Stimulated activated CD4-positive, alpha-beta T cell treated with anti-CD3 and anti-CD28 coated beads, Interleukin-1b, Interleukin-23, amount 100 ng/mL, for 48 hours (primary cell): ENCODE measurements around the gene KCND3.

ENCODE experiments used
- DNase-seq: peaks from one replicate; pipeline ENCODE4 v3.0.0-alpha.2; 2020

KCND3 gene

GRCh38 chr1:111837393-111837792, 152.1 kb downstream of the KCND3 start:
- no peak for DNase-seq

GRCh38 chr1:111836111-111836510, 153.4 kb downstream of the KCND3 start:
- no peak for DNase-seq

- DNase-seq: no peak
These were observed 154.0 kb downstream of the KCND3 start for GRCh38 chr1:111835514-111835913.

- no peak for DNase-seq
These were observed 154.5 kb downstream of the KCND3 start for GRCh38 chr1:111834956-111835355.

GRCh38 chr1:111833334-111833733, 156.1 kb downstream of the KCND3 start:
- no peak for DNase-seq

GRCh38 chr1:111832521-111833155, 156.8 kb downstream of the KCND3 start:
- DNase-seq: no peak

GRCh38 chr1:111831153-111831552, 158.3 kb downstream of the KCND3 start:
- no peak for DNase-seq

- DNase-seq: no peak
These were observed 161.5 kb downstream of the KCND3 start for GRCh38 chr1:111827946-111828345.

GRCh38 chr1:111826278-111826677, 163.2 kb downstream of the KCND3 start:
- DNase-seq: no peak

GRCh38 chr1:111825217-111825616, 164.3 kb downstream of the KCND3 start:
- no peak for DNase-seq

- DNase-seq: no peak
These were observed 167.3 kb downstream of the KCND3 start for GRCh38 chr1:111822138-111822537.

GRCh38 chr1:111821121-111821745, 168.2 kb downstream of the KCND3 start:
- DNase-seq: no peak

GRCh38 chr1:111819566-111820263, 169.8 kb downstream of the KCND3 start:
- DNase-seq: no peak

- DNase-seq: no peak
These were observed 170.9 kb downstream of the KCND3 start for GRCh38 chr1:111818546-111818945.

GRCh38 chr1:111818081-111818480, 171.4 kb downstream of the KCND3 start:
- no peak for DNase-seq

GRCh38 chr1:111814642-111815041, 174.8 kb downstream of the KCND3 start:
- no peak for DNase-seq

- no peak for DNase-seq
These were observed 175.2 kb downstream of the KCND3 start for GRCh38 chr1:111814305-111814628.

GRCh38 chr1:111813440-111814304, 175.8 kb downstream of the KCND3 start:
- DNase-seq: no peak

GRCh38 chr1:111812306-111812705, 177.2 kb downstream of the KCND3 start:
- DNase-seq: no peak

GRCh38 chr1:111811891-111812290, 177.6 kb downstream of the KCND3 start:
- DNase-seq: no peak

- no peak for DNase-seq
These were observed 184.2 kb downstream of the KCND3 start for GRCh38 chr1:111805251-111805650.

GRCh38 chr1:111804776-111805175, 184.7 kb downstream of the KCND3 start:
- DNase-seq: no peak

- no peak for DNase-seq
These were observed 185.5 kb downstream of the KCND3 start for GRCh38 chr1:111803951-111804350.
